GM21515 (cell line): ENCODE results near the gene OR2B2.

Experiments
- ATAC-seq: cut with Tn5 transposase; IDR thresholded peaks from one replicate; pipeline ENCODE4 v1.9.1; 2021; ENCODE audit not compliant: unreplicated experiment

Gene OR2B2

GRCh38 chr6:27893836-27894807 is 18.1 kb downstream of the OR2B2 start:
- ATAC-seq: no peak

GRCh38 chr6:27893059-27893835 is 18.9 kb downstream of the OR2B2 start:
- ATAC-seq: peak; percentile 45

- ATAC-seq: no peak
Observed at GRCh38 chr6:27892649-27893058, 19.5 kb downstream of the OR2B2 start.

DNA sequence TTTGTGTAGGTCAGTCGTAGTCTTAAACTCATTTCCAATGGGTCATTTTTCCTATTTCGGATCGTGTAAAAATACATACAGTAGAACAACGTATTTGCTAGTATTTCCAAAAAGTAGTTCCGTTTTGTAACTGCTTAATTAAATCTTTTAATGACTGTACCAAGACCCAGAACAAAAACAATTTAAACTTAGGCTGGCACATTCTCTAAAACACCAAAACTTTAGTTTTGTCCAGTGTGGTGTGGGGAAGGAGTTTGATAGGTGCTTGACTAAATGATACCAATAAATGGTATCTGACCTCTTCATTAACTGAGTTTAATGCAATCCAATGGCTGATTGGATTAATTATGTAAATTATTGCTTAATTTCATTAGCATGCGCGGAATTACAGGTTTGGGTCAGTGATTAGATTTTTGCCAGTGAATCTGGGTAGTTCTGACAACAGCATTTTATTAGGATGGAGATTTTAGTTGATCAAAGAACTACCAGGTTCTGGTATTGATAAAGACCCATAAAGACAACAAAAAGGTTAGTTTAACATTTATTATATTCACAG is 20.8 kb downstream of the OR2B2 start:
- ATAC-seq: no peak

- ATAC-seq: peak; percentile 48
Observed at GRCh38 chr6:27890445-27891319, 21.5 kb downstream of the OR2B2 start.

- no peak for ATAC-seq
Observed at GRCh38 chr6:27889628-27890444, 22.4 kb downstream of the OR2B2 start.

DNA sequence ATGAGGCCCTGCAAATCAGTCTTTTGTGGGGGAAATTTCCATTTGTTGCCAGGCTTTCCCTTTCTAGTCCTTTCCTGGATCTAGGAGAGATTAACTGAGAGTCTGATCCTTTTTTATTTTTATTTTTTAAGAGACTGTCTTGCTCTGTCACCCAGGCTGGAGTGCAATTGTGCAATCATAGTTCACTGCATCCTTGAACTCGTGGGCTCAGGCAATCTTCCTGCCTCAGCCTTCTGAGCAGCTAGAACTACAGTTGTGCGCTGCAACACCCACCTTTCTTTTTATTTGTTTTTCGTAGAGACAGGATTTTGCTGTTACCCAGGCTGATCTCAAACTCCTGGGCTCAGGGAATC is 22.9 kb downstream of the OR2B2 start:
- no peak for ATAC-seq

GRCh38 chr6:27888566-27888965 is 23.6 kb downstream of the OR2B2 start:
- ATAC-seq: no peak

- ATAC-seq: no peak
Observed at GRCh38 chr6:27886073-27886472, 26.1 kb downstream of the OR2B2 start.

DNA sequence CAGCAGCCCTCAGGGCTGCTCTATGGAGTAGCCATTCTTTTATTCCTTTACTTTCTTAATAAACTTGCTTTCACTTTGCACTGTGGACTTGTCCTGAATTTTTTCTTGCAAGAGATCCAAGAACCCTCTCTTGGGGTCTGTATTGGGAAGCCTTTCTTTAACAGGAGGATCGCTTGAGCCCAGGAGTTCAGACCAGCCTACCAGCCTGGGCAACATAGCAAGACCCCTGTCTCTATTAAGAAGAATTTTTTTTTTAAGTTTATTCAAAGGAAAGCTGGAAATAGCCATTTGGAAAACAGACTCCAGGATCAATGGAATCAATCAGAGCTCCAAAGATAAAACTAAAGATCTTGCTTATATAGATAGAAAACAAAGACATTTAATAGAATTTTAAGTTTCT is 29.1 kb downstream of the OR2B2 start:
- ATAC-seq: no peak

DNA sequence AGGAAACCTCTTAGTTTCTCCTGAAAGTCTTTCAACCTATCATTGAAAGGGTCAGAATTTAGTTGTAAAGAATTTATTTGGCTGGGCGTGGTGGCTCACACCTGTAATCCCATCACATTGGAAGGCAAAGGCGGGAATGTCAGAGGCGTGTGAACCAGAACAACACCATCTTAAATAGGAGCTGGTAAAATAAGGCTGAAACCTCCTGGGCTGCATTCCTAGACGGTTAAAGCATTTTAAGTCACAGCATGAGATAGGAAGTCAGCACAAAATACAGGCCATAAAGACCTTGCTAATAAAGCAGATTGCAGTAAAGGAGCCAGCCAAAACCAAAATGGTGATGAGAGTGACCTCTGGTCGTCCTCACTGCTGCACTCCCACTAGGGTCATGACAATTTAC is 29.6 kb downstream of the OR2B2 start:
- ATAC-seq: no peak

DNA sequence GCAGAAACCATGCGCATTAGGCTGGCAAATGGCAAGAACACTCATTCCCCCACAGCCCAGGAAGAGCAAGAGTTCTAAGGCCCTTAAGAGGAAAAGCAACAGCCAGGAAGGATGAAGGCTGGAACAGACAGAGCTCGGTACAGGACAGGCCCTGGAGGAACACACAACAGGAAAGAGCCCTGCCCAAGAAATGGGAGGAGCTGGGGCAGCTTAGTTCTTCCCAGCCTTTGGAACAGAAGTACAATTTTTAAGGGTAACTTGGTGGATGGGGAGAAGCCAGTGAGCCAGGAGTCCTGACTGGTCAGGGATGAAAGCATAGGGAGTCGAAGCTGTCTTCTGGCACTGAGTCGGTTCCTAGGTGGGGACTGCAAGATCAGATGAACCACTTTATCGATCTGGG is 32.4 kb downstream of the OR2B2 start:
- no peak for ATAC-seq

DNA sequence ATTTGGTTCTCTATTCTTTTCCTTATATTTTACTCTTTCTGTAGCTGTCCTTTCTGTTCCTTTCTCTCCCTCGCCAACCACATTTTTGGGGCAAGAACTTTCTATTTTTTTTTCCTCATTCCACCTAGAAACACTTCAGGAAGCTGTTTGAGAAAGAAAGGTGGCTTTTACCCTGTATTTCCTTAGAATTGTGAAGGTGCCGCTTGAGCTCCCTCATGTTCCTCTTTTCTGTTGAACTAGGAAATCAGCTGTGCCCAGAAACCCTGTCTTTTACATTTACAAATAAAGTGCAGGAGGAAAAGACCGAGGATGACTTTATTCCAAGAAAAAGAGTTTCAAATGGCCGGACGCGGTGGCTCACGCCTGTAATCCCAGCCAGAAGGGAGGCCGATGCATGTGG is 38.2 kb downstream of the OR2B2 start:
- no peak for ATAC-seq

GRCh38 chr6:27873021-27873940 is 38.9 kb downstream of the OR2B2 start:
- ATAC-seq: peak; percentile 27

DNA sequence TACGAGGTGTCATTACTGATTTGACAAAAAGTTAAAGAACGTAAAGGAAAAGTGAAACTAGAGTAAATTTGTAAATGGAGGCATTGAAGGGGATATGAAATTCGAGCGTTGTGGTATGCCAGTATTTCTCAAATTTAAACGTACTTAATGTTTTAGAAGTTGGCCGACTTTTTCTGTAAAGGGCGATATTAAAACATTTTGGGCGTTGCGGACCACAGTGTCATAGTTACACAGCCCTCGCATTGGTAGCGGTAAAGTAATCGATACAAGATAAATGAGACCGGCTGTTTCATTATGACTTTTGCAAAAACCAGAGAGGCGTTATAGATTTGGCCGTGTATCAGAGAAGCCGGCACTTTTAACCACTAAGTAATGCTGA is 39.6 kb downstream of the OR2B2 start:
- peak; percentile 9 for ATAC-seq

DNA sequence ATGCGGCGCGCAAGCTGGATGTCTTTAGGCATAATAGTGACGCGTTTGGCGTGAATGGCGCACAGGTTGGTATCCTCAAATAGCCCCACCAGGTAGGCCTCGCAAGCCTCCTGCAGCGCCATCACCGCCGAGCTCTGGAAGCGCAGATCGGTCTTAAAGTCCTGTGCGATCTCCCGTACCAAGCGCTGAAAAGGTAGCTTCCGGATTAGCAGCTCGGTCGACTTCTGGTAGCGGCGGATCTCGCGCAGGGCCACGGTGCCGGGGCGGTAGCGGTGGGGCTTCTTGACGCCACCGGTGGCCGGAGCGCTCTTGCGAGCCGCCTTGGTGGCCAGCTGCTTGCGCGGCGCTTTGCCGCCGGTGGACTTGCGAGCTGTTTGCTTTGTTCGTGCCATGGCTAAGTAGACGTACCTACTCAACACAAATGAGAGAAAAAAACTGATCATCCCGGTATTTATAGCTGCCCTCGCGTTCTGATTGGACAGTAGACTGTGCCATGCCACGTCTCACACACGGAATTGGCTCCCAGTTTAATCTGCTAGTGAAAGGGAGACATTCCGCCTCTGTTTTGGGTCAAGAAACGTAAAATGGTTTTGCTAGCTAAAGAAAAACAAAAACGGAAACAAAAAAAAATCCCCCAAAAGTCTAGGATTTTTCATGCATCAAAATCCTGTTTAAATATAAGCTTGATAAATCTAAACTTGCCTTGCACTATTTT is 40.1 kb downstream of the OR2B2 start:
- ATAC-seq: peak; percentile 60

DNA sequence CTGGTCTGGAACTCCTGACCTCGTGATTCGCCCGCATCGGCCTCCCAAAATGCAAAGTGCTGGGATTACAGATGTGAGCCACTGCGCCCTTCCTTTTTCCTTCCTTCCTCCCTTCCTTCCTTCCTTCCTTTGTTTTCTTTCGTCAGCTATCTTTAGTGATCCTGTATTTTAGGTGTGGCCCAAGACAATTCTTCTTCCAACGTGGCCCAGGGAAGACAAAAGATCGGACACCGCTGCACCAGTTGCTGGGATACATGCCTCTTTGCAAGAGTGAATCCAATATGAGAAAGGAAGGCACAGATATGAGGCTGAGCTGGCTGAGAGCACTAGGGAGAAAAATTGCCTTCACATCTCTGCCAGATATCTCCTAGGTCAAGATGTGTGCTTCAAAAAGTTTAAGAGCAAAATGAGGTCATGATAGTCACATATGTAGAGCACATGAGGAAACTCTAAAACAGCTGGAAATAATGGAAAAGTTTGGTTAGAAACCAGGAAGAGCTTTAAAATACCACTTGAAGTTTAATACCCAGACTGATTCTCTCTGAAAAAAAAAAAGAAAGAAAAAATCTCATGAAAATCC is 41.8 kb downstream of the OR2B2 start:
- ATAC-seq: no peak

- no peak for ATAC-seq
Observed at GRCh38 chr6:27868311-27868710, 43.9 kb downstream of the OR2B2 start.
